ENCODE results near the gene RPS14.
"Not testable (repeated sequence)": the region's sequence is repeated elsewhere in the genome, so short reads cannot be mapped to it uniquely, and the experiment has no call there.

RPS14 gene

GRCh38 chr5:150479416-150479815 lies 29.9 kb upstream of the RPS14 start:
- DNase-seq: no peak

- not testable (repeated sequence) for DNase-seq
Observed at GRCh38 chr5:150476568-150476967, 27.0 kb upstream of the RPS14 start.

- no peak for DNase-seq
Observed at GRCh38 chr5:150473673-150474358, 24.3 kb upstream of the RPS14 start.

GRCh38 chr5:150469718-150470469 lies 20.4 kb upstream of the RPS14 start:
- DNase-seq: no peak

- no peak for DNase-seq
Observed at GRCh38 chr5:150468206-150468605, 18.7 kb upstream of the RPS14 start.

GRCh38 chr5:150465927-150466326 lies 16.4 kb upstream of the RPS14 start:
- no peak for DNase-seq

- DNase-seq: no peak
Observed at GRCh38 chr5:150464554-150465012, 15.0 kb upstream of the RPS14 start.

GRCh38 chr5:150461231-150461630 lies 11.7 kb upstream of the RPS14 start:
- peak; percentile 62 for DNase-seq

GRCh38 chr5:150460781-150461180 lies 11.2 kb upstream of the RPS14 start:
- DNase-seq: no peak

- peak; percentile 81 for DNase-seq
Observed at GRCh38 chr5:150458802-150459557, 9.4 kb upstream of the RPS14 start.

- DNase-seq: no peak
Observed at GRCh38 chr5:150457562-150458240, 8.2 kb upstream of the RPS14 start.

GRCh38 chr5:150457121-150457520 lies 7.6 kb upstream of the RPS14 start:
- peak; percentile 60 for DNase-seq

- DNase-seq: no peak
Observed at GRCh38 chr5:150454492-150455229, 5.1 kb upstream of the RPS14 start.

- peak; percentile 72 for DNase-seq
Observed at GRCh38 chr5:150454027-150454426, 4.5 kb upstream of the RPS14 start.

GRCh38 chr5:150452914-150453313 lies 3.4 kb upstream of the RPS14 start:
- DNase-seq: no peak

GRCh38 chr5:150451594-150451993 lies 2.1 kb upstream of the RPS14 start:
- DNase-seq: no peak

GRCh38 chr5:150448952-150449516 lies 505 bp downstream of the RPS14 start:
- DNase-seq: no peak

GRCh38 chr5:150448334-150448733 lies 1.2 kb downstream of the RPS14 start:
- DNase-seq: peak; percentile 48

GRCh38 chr5:150447188-150447587 lies 2.4 kb downstream of the RPS14 start:
- no peak for DNase-seq

- DNase-seq: no peak
Observed at GRCh38 chr5:150446583-150446982, 3.0 kb downstream of the RPS14 start.

GRCh38 chr5:150446088-150446487 lies 3.5 kb downstream of the RPS14 start:
- no peak for DNase-seq

GRCh38 chr5:150444770-150445169 lies 4.8 kb downstream of the RPS14 start:
- no peak for DNase-seq
